ENCODE data around the gene SLC6A17. TPM values are rescaled to one million over a fixed set of nuclear protein-coding genes. Genes with fewer than 3 reads are reported as not detected.

Gene SLC6A17
- total and polyA plus RNA-seq, 2 donors (not counting 1 experiment from before 2014, with no cell fraction given), result not detected

GRCh38 chr1:110130113-110130591 lies 20.1 kb upstream of the SLC6A17 start:
- H3K27me3 ChIP-seq (replicated peaks in 1 of 4; ENCODE audit: control extremely low read depth in 1 of 4, control insufficient read depth in 3 of 4, insufficient read depth in 4 of 4, low read length in 3 of 4), result peaks cover 0 to 29% (median 8%) of the 10 kb centered on the region in 4 experiments
- peaks cover 0 to 5% of the 10 kb centered on the region in 2 donors for H3K4me1 ChIP-seq (ENCODE audit: control insufficient read depth in 2 of 2, insufficient read depth in 2 of 2, low read length in 2 of 2)
- peaks cover 54% of the 10 kb centered on the region for H3K27me3 Mint-ChIP-seq
- no peaks in the 10 kb centered on the region for H3K36me3 ChIP-seq (replicated peaks in 1 of 2; ENCODE audit: control extremely low read depth in 1 of 2, control insufficient read depth in 1 of 2, extremely low read depth in 1 of 2, insufficient read depth in 2 of 2, low read length in 1 of 2)
- H3K4me3 Mint-ChIP-seq, result no peak overlapping the region
- CTCF ChIA-PET, result no interaction called here
- 7% methylated on average over 30 of the region's 31 CpGs for WGBS (ENCODE audit: insufficient coverage)
- no peaks in the 10 kb centered on the region for H3K4me1 Mint-ChIP-seq
- H2AFZ ChIP-seq (ENCODE audit: insufficient read depth, low read depth, low read length, poor library complexity, severe bottlenecking), result peak overlapping the region; percentile 28
- intact Hi-C loops (cut with micrococcal nuclease), result no loop called here
- TF ChIP-seq EZH2 (IDR thresholded peaks at IDR 0.05; ENCODE audit: borderline replicate concordance, insufficient read depth, low read depth, low read length, poor library complexity, severe bottlenecking) (no peak), CTCF (IDR thresholded peaks at IDR 0.05) (no peak)
- peak overlapping the region; percentile 43 for H3K4me2 ChIP-seq (replicated peaks; ENCODE audit: low read depth, low read length, poor library complexity, severe bottlenecking)
- H3K27ac ChIP-seq (ENCODE audit: low read length in 2 of 2), result no peak overlapping the region
- DNase-seq (no peak), ATAC-seq (ENCODE audit: low read depth) (no peak)
- H3K79me2 ChIP-seq (ENCODE audit: control insufficient read depth, insufficient read depth, low read length), result no peaks in the 10 kb centered on the region
- no peak overlapping the region for H3K27ac Mint-ChIP-seq
- H3K9ac ChIP-seq (ENCODE audit: low read length), result no peak overlapping the region
- H3K9me3 ChIP-seq (ENCODE audit: control extremely low read depth in 1 of 3, control insufficient read depth in 2 of 3, insufficient read depth in 1 of 3, low read length in 2 of 3), result peaks cover 0 to 16% (median 5%) of the 10 kb centered on the region in 3 donors
- no peaks in the 10 kb centered on the region for H4K20me1 ChIP-seq (ENCODE audit: control insufficient read depth, insufficient read depth, low read length, poor library complexity, severe bottlenecking)
- peaks cover 2% of the 10 kb centered on the region for H3K9me3 Mint-ChIP-seq (ENCODE audit: insufficient read depth)
- H3K4me3 ChIP-seq (ENCODE audit: control extremely low read depth in 1 of 5, extremely low read depth in 1 of 5, insufficient read depth in 1 of 5, low read depth in 2 of 5, low read length in 4 of 5), result no peak overlapping the region
- POLR2A ChIA-PET, result interaction anchor here (0.7 kb wide), 1 partner anchor 95 kb away, joined by 3 read pairs; no protein-coding TSS in a partner anchor

- ATAC-seq (ENCODE audit: low read depth) (no peak), DNase-seq (no peak)
- Histone ChIP-seq H4K20me1 (ENCODE audit: control insufficient read depth, insufficient read depth, low read length, poor library complexity, severe bottlenecking) (no peaks in the 10 kb centered on the region), H3K9me3 (ENCODE audit: control extremely low read depth in 1 of 3, control insufficient read depth in 2 of 3, insufficient read depth in 1 of 3, low read length in 2 of 3) (peaks cover 0 to 14% (median 1%) of the 10 kb centered on the region in 3 donors), H3K79me2 (ENCODE audit: control insufficient read depth, insufficient read depth, low read length) (no peaks in the 10 kb centered on the region), H2AFZ (ENCODE audit: insufficient read depth, low read depth, low read length, poor library complexity, severe bottlenecking) (no peak overlapping the region), H3K4me1 (ENCODE audit: control insufficient read depth in 2 of 2, insufficient read depth in 2 of 2, low read length in 2 of 2) (peaks cover 0 to 5% of the 10 kb centered on the region in 2 donors), H3K9ac (ENCODE audit: low read length) (no peak overlapping the region), H3K27me3 (replicated peaks in 1 of 4; ENCODE audit: control extremely low read depth in 1 of 4, control insufficient read depth in 3 of 4, insufficient read depth in 4 of 4, low read length in 3 of 4) (peaks cover 0 to 32% (median 8%) of the 10 kb centered on the region in 4 experiments), H3K27ac (ENCODE audit: low read length in 2 of 2) (no peak overlapping the region), H3K4me2 (replicated peaks; ENCODE audit: low read depth, low read length, poor library complexity, severe bottlenecking) (no peak overlapping the region), H3K36me3 (replicated peaks in 1 of 2; ENCODE audit: control extremely low read depth in 1 of 2, control insufficient read depth in 1 of 2, extremely low read depth in 1 of 2, insufficient read depth in 2 of 2, low read length in 1 of 2) (no peaks in the 10 kb centered on the region), H3K4me3 (ENCODE audit: control extremely low read depth in 1 of 5, extremely low read depth in 1 of 5, insufficient read depth in 1 of 5, low read depth in 2 of 5, low read length in 4 of 5) (no peak overlapping the region)
- Mint-ChIP-seq H3K27me3 (peaks cover 55% of the 10 kb centered on the region), H3K27ac (no peak overlapping the region), H3K9me3 (ENCODE audit: insufficient read depth) (no peaks in the 10 kb centered on the region), H3K4me1 (no peaks in the 10 kb centered on the region), H3K4me3 (no peak overlapping the region)
- CTCF ChIA-PET, result no interaction called here
- TF ChIP-seq EZH2 (IDR thresholded peaks at IDR 0.05; ENCODE audit: borderline replicate concordance, insufficient read depth, low read depth, low read length, poor library complexity, severe bottlenecking) (no peak), CTCF (IDR thresholded peaks at IDR 0.05) (no peak)
- intact Hi-C loops (cut with micrococcal nuclease), result no loop called here
- POLR2A ChIA-PET, result no interaction called here
- 80% methylated on average over 6 of the region's 7 CpGs for WGBS (ENCODE audit: insufficient coverage)
Observed at GRCh38 chr1:110130989-110131388, 19.3 kb upstream of the SLC6A17 start.
